Naive B cell (primary cell): ENCODE data around the gene RASA3. TPM values are rescaled to one million over a fixed set of nuclear protein-coding genes. Genes with fewer than 3 reads are reported as not detected.
A peak's percentile ranks its signal among the peaks of the same experiment; 100 is the strongest.

Experiments used
- ATAC-seq, 2 donors: fragments of 150-1000 bp; cut with Tn5 transposase; 2 replicates each; pipeline ENCODE4 v1.10.0; 2021; ENCODE audit warnings: low read depth in 2 of 2, mild to moderate bottlenecking in 2 of 2, moderate library complexity in 2 of 2
- DNase-seq: peaks from one replicate; pipeline ENCODE4 v3.0.0; 2022
- H3K27ac Mint-ChIP-seq, 6 donors: one replicate each; pipeline ENCODE4 v1.8.0; 2020 to 2022; ENCODE audit warnings: mild to moderate bottlenecking in 6 of 6, mixed read lengths in 6 of 6, moderate library complexity in 5 of 6, inconsistent platforms in 2 of 6
- H3K27me3 Mint-ChIP-seq, 3 donors: one replicate each; pipeline ENCODE4 v1.8.0; 2021 to 2022; ENCODE audit warnings: mixed read lengths in 3 of 3, mild to moderate bottlenecking in 1 of 3
- H3K36me3 Mint-ChIP-seq, 2 donors: one replicate each; pipeline ENCODE4 v1.8.0; 2020 to 2022; ENCODE audit warnings: mixed read lengths in 2 of 2, inconsistent platforms in 1 of 2, mild to moderate bottlenecking in 1 of 2
- H3K4me1 Mint-ChIP-seq, 3 donors: one replicate each; pipeline ENCODE4 v1.8.0; 2020 to 2022; ENCODE audit warnings: mixed read lengths in 3 of 3, inconsistent platforms in 1 of 3, mild to moderate bottlenecking in 1 of 3, moderate library complexity in 1 of 3
- H3K4me3 Mint-ChIP-seq, 8 donors: one replicate each; pipeline ENCODE4 v1.8.0; 2020 to 2022; ENCODE audit warnings: mild to moderate bottlenecking in 8 of 8, mixed read lengths in 8 of 8, moderate library complexity in 8 of 8, inconsistent platforms in 2 of 8
- H3K9me3 Mint-ChIP-seq, 7 donors: one replicate each; pipeline ENCODE4 v1.8.0; 2020 to 2022; ENCODE audit warnings: mixed read lengths in 7 of 7, mild to moderate bottlenecking in 5 of 7, inconsistent platforms in 2 of 7, moderate library complexity in 1 of 7
- polyA plus RNA-seq, 6 donors: library from polyadenylated mRNA; unstranded; fragments of 300-500 nt; fragmentation: Illumina TruSeq; gene quantifications; one replicate each; pipeline ENCODE4 v1.2.3, GENCODE V29; 2021; ENCODE audit warnings: low read depth in 6 of 6

Gene RASA3
- polyA plus RNA-seq, 6 donors from 2014 or later: 17.1 to 41.9 (median 28.8) TPM

DNA sequence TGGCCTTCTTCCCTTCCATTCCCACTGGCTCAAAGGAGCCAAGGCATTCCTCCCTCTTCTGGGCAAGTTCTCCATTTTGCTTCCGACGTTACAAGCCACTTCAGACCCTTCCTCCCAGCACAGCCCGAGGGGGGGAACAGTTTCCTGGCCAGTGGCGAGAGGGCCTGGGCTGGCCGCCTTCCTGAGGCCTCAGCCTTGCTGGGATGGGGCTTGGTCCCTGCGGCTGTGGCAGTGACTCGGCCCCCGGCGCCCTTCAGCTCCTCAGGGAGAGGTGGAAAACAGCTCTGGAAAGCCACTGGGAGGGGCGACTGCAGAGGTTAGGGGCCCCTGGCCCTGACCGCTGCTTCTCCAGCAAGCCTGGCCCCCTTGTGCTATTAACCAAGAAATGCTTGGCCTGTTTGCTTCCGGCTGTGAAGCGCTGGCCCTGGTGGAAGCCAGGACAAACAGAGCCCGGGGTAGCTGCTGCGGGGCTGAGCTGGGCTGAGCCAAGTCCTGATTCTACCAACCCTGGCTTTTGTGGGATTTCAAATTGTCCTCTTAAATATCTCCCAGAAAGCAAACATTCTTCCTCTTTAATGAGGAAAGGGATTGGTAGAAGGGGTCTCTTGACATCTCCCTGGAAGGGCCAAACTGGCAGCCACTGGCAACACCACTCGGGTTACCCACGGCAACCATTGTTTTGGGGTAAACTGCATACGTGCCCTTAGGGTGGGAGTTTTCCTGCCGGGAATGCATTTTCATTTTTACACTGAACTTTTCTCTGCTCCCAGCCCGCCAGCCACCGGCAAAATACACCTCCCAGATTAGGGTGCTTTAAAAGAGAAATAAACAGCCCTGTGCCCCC lies 197.2 kb downstream of the RASA3 start:
- no peaks in the 10 kb centered on the region for H3K4me1 Mint-ChIP-seq
- peak overlapping the region in 1 of 6 donors; percentile 80 for H3K27ac Mint-ChIP-seq

DNA sequence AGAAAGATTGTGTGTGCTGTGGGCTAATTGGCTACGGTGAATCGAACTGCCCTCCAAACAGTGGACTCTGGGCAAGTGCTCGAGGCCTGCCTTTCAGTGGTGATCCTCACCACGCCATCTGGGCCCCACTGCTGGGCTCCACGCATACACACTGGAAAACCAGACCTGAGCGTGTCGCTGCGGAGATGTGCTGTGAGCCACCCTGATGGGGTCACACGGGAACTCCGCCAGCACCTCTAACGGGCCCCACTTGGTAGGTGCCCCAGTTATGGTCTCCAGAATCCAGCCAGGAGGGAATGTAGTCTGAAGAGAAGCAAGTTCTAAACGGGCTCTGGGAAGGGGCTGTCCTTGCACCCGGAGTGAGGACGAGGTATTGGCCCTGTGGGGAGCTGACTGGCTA lies 197.8 kb downstream of the RASA3 start:
- Mint-ChIP-seq H3K27ac (no peak overlapping the region), H3K36me3 (no peaks in the 10 kb centered on the region), H3K4me3 (no peak overlapping the region), H3K4me1 (no peaks in the 10 kb centered on the region), H3K9me3 (no peaks in the 10 kb centered on the region), H3K27me3 (peaks cover 22 to 43% (median 32%) of the 10 kb centered on the region in 3 donors)
- no peak for DNase-seq
- ATAC-seq: no peak

More for the DNA sequence above, 197.2 kb downstream of the RASA3 start:
- ATAC-seq: no peak
- no peaks in the 10 kb centered on the region for H3K36me3 Mint-ChIP-seq
- no peak overlapping the region for H3K4me3 Mint-ChIP-seq
- no peaks in the 10 kb centered on the region for H3K9me3 Mint-ChIP-seq
- no peak for DNase-seq
- H3K27me3 Mint-ChIP-seq: peaks cover 22 to 43% (median 32%) of the 10 kb centered on the region in 3 donors

DNA sequence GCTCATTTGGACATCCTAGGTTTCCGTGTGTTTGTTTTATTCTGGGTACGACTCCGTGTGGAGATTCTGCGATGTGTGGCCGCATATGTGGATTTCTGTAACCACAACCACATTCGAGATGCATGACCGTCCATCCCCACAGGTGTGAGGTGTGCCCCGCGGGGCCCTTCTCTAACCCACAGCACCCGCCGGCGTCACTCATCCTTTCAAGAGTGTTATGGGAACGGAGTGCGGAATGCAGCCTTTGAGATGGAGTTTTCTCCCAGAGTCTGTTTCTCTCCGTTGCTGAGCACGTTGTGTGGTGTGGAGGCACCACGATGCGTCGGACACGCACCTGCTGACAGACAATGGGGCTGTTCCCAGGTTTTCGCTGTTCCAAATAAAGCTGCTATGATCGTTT lies 198.5 kb downstream of the RASA3 start:
- no peak for DNase-seq
- Mint-ChIP-seq H3K4me1 (no peaks in the 10 kb centered on the region), H3K27me3 (peaks cover 22 to 41% (median 28%) of the 10 kb centered on the region in 3 donors), H3K27ac (peak overlapping the region in 1 of 6 donors; percentile 16), H3K36me3 (no peaks in the 10 kb centered on the region), H3K9me3 (no peaks in the 10 kb centered on the region), H3K4me3 (no peak overlapping the region)
- no peak for ATAC-seq

GRCh38 chr13:113931841-113932459 lies 200.5 kb downstream of the RASA3 start:
- no peaks in the 10 kb centered on the region for H3K36me3 Mint-ChIP-seq
- H3K4me3 Mint-ChIP-seq: peak overlapping the region in 2 of 8 donors; percentile 21 to 27
- no peak overlapping the region for H3K27ac Mint-ChIP-seq
- peaks cover 7 to 33% (median 23%) of the 10 kb centered on the region in 3 donors for H3K27me3 Mint-ChIP-seq
- DNase-seq: no peak
- H3K9me3 Mint-ChIP-seq: no peaks in the 10 kb centered on the region
- H3K4me1 Mint-ChIP-seq: no peaks in the 10 kb centered on the region
- ATAC-seq: no peak

DNA sequence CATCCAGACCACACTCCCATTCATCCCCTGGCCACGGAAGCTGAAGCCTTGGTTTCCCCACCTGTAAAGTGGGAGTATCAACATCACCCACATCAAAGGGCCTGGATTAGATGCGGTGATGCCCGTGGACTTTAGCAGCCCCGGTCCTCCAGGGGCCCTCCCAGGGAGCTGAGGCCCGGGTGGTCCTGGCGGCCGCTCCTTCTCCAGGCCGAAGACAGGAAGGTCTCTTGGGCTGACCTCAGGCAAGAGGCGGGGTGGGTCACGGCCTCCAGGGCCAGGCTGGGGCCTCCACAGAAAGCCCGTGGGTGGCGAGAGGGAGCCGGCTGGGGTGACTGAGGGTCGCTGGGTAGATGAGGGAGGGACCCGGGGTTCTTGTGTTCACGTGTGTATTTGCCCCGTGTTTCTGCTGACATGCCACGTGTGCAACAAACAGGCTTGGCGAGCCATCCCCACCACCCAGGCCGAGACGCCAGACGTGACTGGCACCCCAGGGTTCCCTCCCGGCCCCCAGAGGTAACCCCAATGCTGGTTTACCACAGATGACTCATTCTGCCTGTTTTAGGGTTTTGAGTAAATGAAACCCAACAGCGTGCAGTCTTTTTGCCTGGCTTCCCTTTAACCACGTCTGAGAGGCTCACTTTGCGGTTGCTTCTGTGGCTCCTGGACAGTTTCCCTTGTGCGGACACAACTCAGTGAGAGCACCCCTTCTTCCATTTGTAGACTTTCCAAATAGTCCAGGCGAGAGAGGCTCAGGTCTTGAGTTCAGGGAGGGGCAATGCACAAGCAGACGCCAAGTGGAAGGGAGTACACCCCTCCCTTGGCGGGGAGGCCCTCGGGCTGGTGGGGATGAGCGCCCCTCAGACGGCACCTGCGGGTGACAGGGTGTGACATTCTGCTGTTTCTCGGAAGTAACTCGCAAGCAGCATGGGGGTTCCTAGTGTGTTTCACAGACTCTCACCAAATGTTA lies 201.5 kb downstream of the RASA3 start:
- Mint-ChIP-seq H3K27ac (no peak overlapping the region), H3K36me3 (no peaks in the 10 kb centered on the region), H3K9me3 (no peaks in the 10 kb centered on the region), H3K27me3 (peaks cover 7 to 35% (median 25%) of the 10 kb centered on the region in 3 donors), H3K4me3 (peak overlapping the region in 1 of 8 donors; percentile 9), H3K4me1 (no peaks in the 10 kb centered on the region)
- no peak for ATAC-seq
- DNase-seq: no peak

DNA sequence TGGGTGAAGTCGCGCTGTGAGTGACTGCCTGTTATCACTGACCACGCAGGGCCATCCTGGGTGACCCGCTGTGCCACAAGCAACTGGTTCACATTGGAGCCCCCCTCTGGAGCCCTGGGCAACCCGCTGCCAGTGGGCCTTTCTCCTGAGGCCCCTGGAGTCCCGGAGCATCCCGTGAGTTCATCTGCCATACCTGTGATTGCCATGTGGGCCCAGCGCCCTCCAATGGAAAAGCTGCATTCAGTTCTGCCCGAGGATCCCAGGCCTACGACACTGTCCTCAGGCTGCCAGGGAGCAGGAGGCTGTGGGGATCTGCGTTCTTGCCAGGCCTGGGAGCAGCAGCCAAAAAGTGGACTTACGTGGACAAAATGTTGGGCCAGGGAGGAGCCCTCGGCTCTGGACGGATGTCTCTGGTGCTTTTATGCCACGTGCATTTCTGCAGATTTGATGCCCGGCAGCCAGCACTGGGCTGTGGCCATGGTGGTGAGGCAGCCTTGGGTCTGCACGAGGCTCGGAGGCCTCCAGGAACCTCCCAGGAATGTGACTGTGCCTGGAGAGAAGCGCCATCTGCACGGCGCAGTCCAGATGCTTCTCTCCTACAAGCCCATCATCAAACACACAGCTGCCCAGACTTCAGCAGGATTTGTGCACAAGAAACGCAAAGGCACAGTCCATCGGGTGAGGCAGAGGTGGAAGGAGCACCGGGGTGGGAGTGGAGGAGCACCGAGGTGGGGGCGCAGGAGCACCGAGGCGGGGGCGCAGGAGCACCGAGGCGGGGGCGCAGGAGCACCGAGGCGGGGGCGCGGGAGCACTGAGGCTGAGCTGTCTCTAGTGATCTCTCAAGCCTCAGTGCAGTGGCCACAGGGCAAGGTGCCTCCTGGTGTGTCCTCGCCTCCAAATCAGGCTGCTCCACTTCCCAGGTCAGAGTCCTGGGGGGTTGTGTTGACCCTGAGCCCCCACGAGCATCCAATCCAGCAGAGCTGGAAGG lies 202.5 kb downstream of the RASA3 start:
- Mint-ChIP-seq H3K4me3 (peak overlapping the region in 1 of 8 donors; percentile 9), H3K27ac (no peak overlapping the region), H3K36me3 (no peaks in the 10 kb centered on the region), H3K27me3 (peaks cover 7 to 43% (median 27%) of the 10 kb centered on the region in 3 donors), H3K9me3 (no peaks in the 10 kb centered on the region), H3K4me1 (no peaks in the 10 kb centered on the region)
- DNase-seq (no peak), ATAC-seq (no peak)

DNA sequence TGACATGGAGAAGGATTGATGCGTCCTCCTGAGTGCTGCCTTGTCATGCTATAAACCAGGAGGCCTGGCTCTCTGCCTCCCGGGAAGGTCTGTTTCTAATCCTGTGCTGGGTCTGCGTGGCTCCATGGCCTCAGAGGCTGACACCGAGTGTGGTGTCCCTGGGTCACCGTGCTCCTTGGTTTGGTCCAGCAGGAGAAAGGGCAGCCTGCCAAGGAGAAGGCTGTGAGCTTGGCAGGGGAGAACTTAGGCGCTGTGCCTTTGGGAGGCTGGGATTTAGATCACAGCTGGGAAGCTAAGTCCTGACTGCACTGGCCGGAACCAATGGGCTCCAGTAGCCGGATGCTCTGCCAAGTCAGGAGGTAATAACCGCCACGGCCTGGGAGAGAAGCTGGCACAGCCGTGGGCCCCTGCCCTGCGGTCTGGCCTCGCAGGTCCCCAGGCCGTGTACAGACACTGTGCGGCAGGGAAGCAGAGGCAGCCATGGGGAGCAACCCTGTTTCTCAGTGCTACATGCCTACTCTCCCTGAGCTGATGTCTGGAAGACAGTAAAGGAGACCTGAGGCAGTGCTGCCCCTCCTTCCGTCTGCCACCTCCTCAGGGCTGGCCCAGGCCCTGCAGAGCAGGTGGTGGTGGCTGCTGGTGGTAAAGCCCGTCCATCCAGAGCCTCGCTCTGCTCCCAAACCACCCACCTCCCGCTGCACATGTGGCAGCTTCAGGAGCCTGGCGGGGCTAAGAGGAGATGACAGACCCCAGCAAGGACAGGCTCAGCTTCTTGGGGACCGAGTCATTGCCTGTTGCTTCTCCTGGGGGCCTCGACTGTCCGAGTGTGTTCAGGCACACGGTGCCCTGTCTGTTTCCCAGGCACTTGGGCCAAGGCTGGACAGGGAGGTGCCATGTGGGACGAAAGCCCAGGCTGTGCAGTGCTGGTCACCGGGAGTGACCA lies 203.5 kb downstream of the RASA3 start:
- H3K27ac Mint-ChIP-seq: no peak overlapping the region
- H3K9me3 Mint-ChIP-seq: no peaks in the 10 kb centered on the region
- ATAC-seq (no peak), DNase-seq (no peak)
- peaks cover 7 to 40% (median 25%) of the 10 kb centered on the region in 3 donors for H3K27me3 Mint-ChIP-seq
- no peak overlapping the region for H3K4me3 Mint-ChIP-seq
- no peaks in the 10 kb centered on the region for H3K4me1 Mint-ChIP-seq
- H3K36me3 Mint-ChIP-seq: no peaks in the 10 kb centered on the region

Other genes with a start within 250 kb of the RASA3 start
- gene C13orf46, start 158.5 kb downstream of the RASA3 start, polyA plus RNA-seq: under 1 TPM in 4 of 6 donors, not detected in 2; 0.19 to 0.52 (median 0.36) TPM
- not detected for gene CFAP97D2, start 46.6 kb upstream of the RASA3 start, polyA plus RNA-seq
- 10 to 100 TPM; 21.4 to 29.9 (median 24.5) TPM for gene CDC16, start 102.3 kb upstream of the RASA3 start, polyA plus RNA-seq
- 10 to 100 TPM; 17.0 to 26.8 (median 23.0) TPM for gene UPF3A, start 149.0 kb upstream of the RASA3 start, polyA plus RNA-seq
- gene CHAMP1, start 181.9 kb upstream of the RASA3 start, polyA plus RNA-seq: 10 to 100 TPM in 5 of 6 donors, 1 to 10 TPM in 1; 5.6 to 26.3 (median 17.7) TPM